ENCODE results near the gene RAB3C.

RAB3C gene

DNA sequence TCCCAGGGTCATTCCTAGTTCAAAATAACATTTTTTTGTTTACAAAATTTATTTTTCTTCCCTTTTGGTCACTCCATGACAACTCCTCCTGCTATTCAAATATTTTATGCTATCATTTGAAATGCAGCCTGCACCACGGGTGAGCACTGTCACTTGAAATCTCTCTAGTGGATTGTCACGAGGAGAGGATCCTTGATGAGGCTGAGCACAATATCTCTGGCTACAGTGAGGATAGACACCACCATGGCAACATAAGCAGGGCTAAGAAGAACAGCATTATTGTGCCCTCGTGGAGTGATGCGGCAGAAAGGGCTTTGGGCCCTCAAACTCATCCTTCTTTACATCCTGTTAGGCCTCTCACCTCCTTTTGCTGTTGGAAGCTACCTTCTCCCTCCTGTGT is 321.9 kb downstream of the RAB3C start:
- TF ChIP-seq, protein P1, sequence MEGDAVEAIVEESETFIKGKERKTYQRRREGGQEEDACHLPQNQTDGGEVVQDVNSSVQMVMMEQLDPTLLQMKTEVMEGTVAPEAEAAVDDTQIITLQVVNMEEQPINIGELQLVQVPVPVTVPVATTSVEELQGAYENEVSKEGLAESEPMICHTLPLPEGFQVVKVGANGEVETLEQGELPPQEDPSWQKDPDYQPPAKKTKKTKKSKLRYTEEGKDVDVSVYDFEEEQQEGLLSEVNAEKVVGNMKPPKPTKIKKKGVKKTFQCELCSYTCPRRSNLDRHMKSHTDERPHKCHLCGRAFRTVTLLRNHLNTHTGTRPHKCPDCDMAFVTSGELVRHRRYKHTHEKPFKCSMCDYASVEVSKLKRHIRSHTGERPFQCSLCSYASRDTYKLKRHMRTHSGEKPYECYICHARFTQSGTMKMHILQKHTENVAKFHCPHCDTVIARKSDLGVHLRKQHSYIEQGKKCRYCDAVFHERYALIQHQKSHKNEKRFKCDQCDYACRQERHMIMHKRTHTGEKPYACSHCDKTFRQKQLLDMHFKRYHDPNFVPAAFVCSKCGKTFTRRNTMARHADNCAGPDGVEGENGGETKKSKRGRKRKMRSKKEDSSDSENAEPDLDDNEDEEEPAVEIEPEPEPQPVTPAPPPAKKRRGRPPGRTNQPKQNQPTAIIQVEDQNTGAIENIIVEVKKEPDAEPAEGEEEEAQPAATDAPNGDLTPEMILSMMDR (IDR thresholded peaks at IDR 0.05; ENCODE audit: extremely low read depth, missing control alignments): no peak

GRCh38 chr5:58905944-58906343 is 323.1 kb downstream of the RAB3C start:
- TF ChIP-seq, protein P1 (IDR thresholded peaks at IDR 0.05; ENCODE audit: extremely low read depth, missing control alignments): no peak
- DNase-seq (ENCODE audit: low spot score): no peak

More for the DNA sequence above, 321.9 kb downstream of the RAB3C start:
- no peak for DNase-seq (ENCODE audit: low spot score)

Measured in GM20000 (cell line).